Stimulated activated CD4-positive, alpha-beta T cell treated with anti-CD3 and anti-CD28 coated beads, Interleukin-2, amount 100 ng/mL, for 4 hours (primary cell): ENCODE measurements around the gene CENPA.
"Not testable (repeated sequence)": the region's sequence is repeated elsewhere in the genome, so short reads cannot be mapped to it uniquely, and the experiment has no call there.

ENCODE experiments used
- DNase-seq: peaks from one replicate; pipeline ENCODE4 v3.0.0-alpha.2; 2020; ENCODE audit warnings: low read depth

Gene CENPA

GRCh38 chr2:26760991-26761390 lies 24.9 kb upstream of the CENPA start:
- not testable (repeated sequence) for DNase-seq

- no peak for DNase-seq
Observed at GRCh38 chr2:26763019-26763418, 22.8 kb upstream of the CENPA start.

GRCh38 chr2:26764078-26764887 lies 21.6 kb upstream of the CENPA start, which contains the start of gene SLC35F6:
TSS of gene SLC35F6 (plus strand) at chr2:26764284. CDS start at chr2:26764350, 66 bp downstream.
- DNase-seq = peak; percentile 79

GRCh38 chr2:26764906-26765305 lies 20.9 kb upstream of the CENPA start:
- DNase-seq = no peak

- DNase-seq = no peak
Observed at GRCh38 chr2:26765475-26766200, 20.2 kb upstream of the CENPA start.

- DNase-seq = no peak
Observed at GRCh38 chr2:26767129-26767528, 18.7 kb upstream of the CENPA start.

- no peak for DNase-seq
Observed at GRCh38 chr2:26767894-26768487, 17.9 kb upstream of the CENPA start.

- DNase-seq = no peak
Observed at GRCh38 chr2:26768759-26769088, 17.1 kb upstream of the CENPA start.

- DNase-seq = no peak
Observed at GRCh38 chr2:26769089-26769761, 16.6 kb upstream of the CENPA start.

- DNase-seq = no peak
Observed at GRCh38 chr2:26770986-26771586, 14.8 kb upstream of the CENPA start.

- no peak for DNase-seq
Observed at GRCh38 chr2:26772064-26773001, 13.5 kb upstream of the CENPA start.

GRCh38 chr2:26776195-26776800 lies 9.6 kb upstream of the CENPA start:
- no peak for DNase-seq

GRCh38 chr2:26778098-26778497 lies 7.8 kb upstream of the CENPA start:
- no peak for DNase-seq

GRCh38 chr2:26778507-26778906 lies 7.3 kb upstream of the CENPA start:
- DNase-seq = no peak

GRCh38 chr2:26780203-26780760 lies 5.6 kb upstream of the CENPA start:
- no peak for DNase-seq

- no peak for DNase-seq
Observed at GRCh38 chr2:26782876-26783704, 2.8 kb upstream of the CENPA start.

GRCh38 chr2:26784570-26785234 lies 1.2 kb upstream of the CENPA start:
- no peak for DNase-seq

- DNase-seq = no peak
Observed at GRCh38 chr2:26786207-26787028, 562 bp downstream of the CENPA start.
